ENCODE results near the gene PTCD1.

DNA sequence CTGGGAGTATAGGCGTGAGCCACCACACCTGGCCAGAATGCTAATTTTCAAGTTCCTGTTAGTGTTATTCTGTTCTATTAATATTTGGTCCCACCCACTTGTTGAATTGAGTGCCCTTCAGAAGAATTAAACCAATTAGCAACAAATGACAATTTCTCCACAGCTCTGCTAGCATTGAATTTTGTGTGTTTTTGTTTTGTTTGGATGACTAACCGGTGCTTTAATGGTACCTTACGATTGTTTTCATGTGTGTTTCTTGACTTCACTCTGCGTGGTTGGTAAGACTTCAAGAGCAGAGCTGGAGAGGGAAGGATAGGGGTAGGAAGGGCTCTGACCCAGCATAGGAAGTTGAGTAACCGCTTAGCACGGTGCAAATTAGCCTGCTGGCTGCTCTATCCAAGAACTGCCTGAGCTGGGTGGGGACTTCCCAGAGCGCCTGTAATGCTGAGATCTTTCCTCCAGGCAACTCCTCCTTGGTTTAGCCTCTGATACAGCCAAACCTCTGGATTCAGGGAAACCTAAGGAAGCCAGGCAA, 59.5 kb downstream of the PTCD1 start:
- TF ChIP-seq CTCF (IDR thresholded peaks at IDR 0.05) (peak in 1 of 6 experiments; percentile 11), POLR2A (IDR thresholded peaks at IDR 0.05) (no peak)

All from Peyer's patch (tissue), 4 donors.